SH-SY5Y (cell line): ENCODE measurements around the gene GALNT13.

Experiments
- GATA2 ChIP-seq: IDR thresholded peaks from 2 replicates; pipeline ENCODE4 v1.6.1; 2011; ENCODE audit warnings: mild to moderate bottlenecking, low read depth, low read length
- GATA3 ChIP-seq: IDR thresholded peaks from 2 replicates; pipeline ENCODE4 v1.6.1; 2011; ENCODE audit warnings: low read depth, mild to moderate bottlenecking, low read length, moderate library complexity

GRCh38 chr2:153990771-153991170, 119.0 kb downstream of the GALNT13 start:
- TF ChIP-seq GATA2 (no peak), GATA3 (no peak)
